H9 (cell line): Measurements from ENCODE around the gene MYH4. TPM values are rescaled to one million over a fixed set of nuclear protein-coding genes. Genes with fewer than 3 reads are reported as not detected.

Experiments
- DNase-seq: peaks from one replicate; pipeline ENCODE4 v3.0.0-alpha.2; 2017
- H2AFZ ChIP-seq: one replicate; pipeline ENCODE4 v1.6.1; 2013; ENCODE audit warnings: mild to moderate bottlenecking, low read length, control low read depth, moderate library complexity
- H2AK5ac ChIP-seq: 2 replicates; pipeline ENCODE4 v1.6.1; 2013; ENCODE audit warnings: low read length, control low read depth, mixed read lengths; ENCODE audit not compliant: insufficient read length
- H2BK120ac ChIP-seq: one replicate; pipeline ENCODE4 v1.6.1; 2013; ENCODE audit warnings: low read depth, mild to moderate bottlenecking, low read length, control low read depth, inconsistent platforms; ENCODE audit not compliant: poor library complexity, severe bottlenecking
- H2BK12ac ChIP-seq: 2 replicates; pipeline ENCODE4 v1.6.1; 2013; ENCODE audit warnings: low read length, control low read depth, mixed read lengths, low read depth; ENCODE audit not compliant: insufficient read length
- H2BK15ac ChIP-seq: 2 replicates; pipeline ENCODE4 v1.6.1; 2013; ENCODE audit warnings: low read depth, low read length, control low read depth
- H2BK20ac ChIP-seq: one replicate; pipeline ENCODE4 v1.6.1; 2013; ENCODE audit warnings: low read depth, mild to moderate bottlenecking, low read length, control low read depth, inconsistent platforms; ENCODE audit not compliant: poor library complexity, severe bottlenecking
- H2BK5ac ChIP-seq: 2 replicates; pipeline ENCODE4 v1.6.1; 2013; ENCODE audit warnings: low read length, control low read depth, mixed read lengths; ENCODE audit not compliant: insufficient read length
- H3K14ac ChIP-seq: 2 replicates; pipeline ENCODE4 v1.6.1; 2013; ENCODE audit warnings: low read length, control low read depth; ENCODE audit not compliant: insufficient read depth
- H3K18ac ChIP-seq: 2 replicates; pipeline ENCODE4 v1.6.1; 2013; ENCODE audit warnings: low read depth, mild to moderate bottlenecking, mixed read lengths, low read length, control low read depth; ENCODE audit not compliant: insufficient read length
- H3K23ac ChIP-seq: 2 replicates; pipeline ENCODE4 v1.6.1; 2013; ENCODE audit warnings: low read length, control low read depth, mixed read lengths, low read depth; ENCODE audit not compliant: insufficient read length
- H3K23me2 ChIP-seq: 2 replicates; pipeline ENCODE4 v1.6.1; 2013; ENCODE audit warnings: low read depth, mild to moderate bottlenecking, mixed read lengths, low read length, control low read depth; ENCODE audit not compliant: insufficient read length, poor library complexity, severe bottlenecking
- H3K27ac ChIP-seq: 2 replicates; pipeline ENCODE4 v1.5.1; 2013; ENCODE audit warnings: low read length, control low read depth, mixed read lengths, low read depth; ENCODE audit not compliant: insufficient read length
- H3K27me3 ChIP-seq: 2 replicates; pipeline ENCODE4 v1.6.1; 2013; ENCODE audit warnings: low read length, control low read depth, inconsistent platforms; ENCODE audit not compliant: insufficient read depth
- H3K4ac ChIP-seq: 2 replicates; pipeline ENCODE4 v1.6.1; 2013; ENCODE audit warnings: low read depth, mild to moderate bottlenecking, control low read depth, inconsistent platforms, low read length, moderate library complexity
- H3K4me1 ChIP-seq: 2 replicates; pipeline ENCODE4 v1.6.1; 2013; ENCODE audit warnings: low read length, control low read depth, inconsistent platforms; ENCODE audit not compliant: insufficient read depth
- H3K4me2 ChIP-seq: 2 replicates; pipeline ENCODE4 v1.6.1; 2013; ENCODE audit warnings: low read length, control low read depth, mixed read lengths; ENCODE audit not compliant: insufficient read length, insufficient read depth
- H3K56ac ChIP-seq: 2 replicates; pipeline ENCODE4 v1.6.1; 2013; ENCODE audit warnings: low read depth, mild to moderate bottlenecking, mixed read lengths, low read length, control low read depth; ENCODE audit not compliant: insufficient read length
- H3K79me1 ChIP-seq: 2 replicates; pipeline ENCODE4 v1.6.1; 2013; ENCODE audit warnings: low read depth, mild to moderate bottlenecking, moderate library complexity, low read length, control low read depth, inconsistent platforms; ENCODE audit not compliant: insufficient read depth, poor library complexity, severe bottlenecking
- H3K79me2 ChIP-seq: 2 replicates; pipeline ENCODE4 v1.6.1; 2013; ENCODE audit warnings: low read length, control low read depth, inconsistent platforms; ENCODE audit not compliant: insufficient read depth
- H3K9ac ChIP-seq: 2 replicates; pipeline ENCODE4 v1.6.1; 2013; ENCODE audit warnings: low read length, control low read depth, mixed read lengths; ENCODE audit not compliant: insufficient read length; ENCODE audit errors: extremely low read depth
- H3K9me3 ChIP-seq: one replicate; pipeline ENCODE4 v1.6.1; 2013; ENCODE audit warnings: low read depth, low read length, inconsistent platforms; ENCODE audit not compliant: control insufficient read depth
- H3T11ph ChIP-seq: one replicate; pipeline ENCODE4 v1.6.1; 2013; ENCODE audit warnings: mild to moderate bottlenecking, low read length, control low read depth, inconsistent platforms
- H4K20me1 ChIP-seq: one replicate; pipeline ENCODE4 v1.6.1; 2013; ENCODE audit not compliant: control insufficient read depth, insufficient read length, insufficient read depth
- H4K5ac ChIP-seq: 2 replicates; pipeline ENCODE4 v1.6.1; 2013; ENCODE audit warnings: low read depth, mild to moderate bottlenecking, mixed read lengths, low read length, control low read depth; ENCODE audit not compliant: insufficient read length
- H4K8ac ChIP-seq: replicated peaks from 2 replicates; pipeline ENCODE4 v1.6.1; 2013; ENCODE audit warnings: low read length, control low read depth, mixed read lengths, low read depth; ENCODE audit not compliant: insufficient read length
- H4K91ac ChIP-seq: 2 replicates; pipeline ENCODE4 v1.6.1; 2013; ENCODE audit warnings: low read depth, mild to moderate bottlenecking, moderate library complexity, mixed read lengths, low read length, control low read depth; ENCODE audit not compliant: insufficient read length
- H3K27ac Mint-ChIP-seq, 3 experiments: 2 replicates in 2 of 3; 3 replicates in 1 of 3; pipeline ENCODE4 v1.8.0; 2020 to 2021; ENCODE audit warnings: mixed read lengths in 3 of 3, mild to moderate bottlenecking in 1 of 3, moderate library complexity in 1 of 3
- H3K27me3 Mint-ChIP-seq: 2 replicates; pipeline ENCODE4 v1.8.0; 2021; ENCODE audit warnings: low read depth, mild to moderate bottlenecking, moderate library complexity, mixed read lengths
- H3K36me3 Mint-ChIP-seq, 3 experiments: 2 replicates in 2 of 3; 3 replicates in 1 of 3; pipeline ENCODE4 v1.8.0; 2020 to 2021; ENCODE audit warnings: low read depth in 3 of 3, mixed read lengths in 3 of 3; ENCODE audit not compliant: insufficient read depth in 1 of 3
- H3K4me1 Mint-ChIP-seq, 2 experiments: 2 replicates each; pipeline ENCODE4 v1.8.0; 2020; ENCODE audit warnings: mixed read lengths in 2 of 2
- H3K4me3 Mint-ChIP-seq, 2 experiments: 2 replicates in 1 of 2; 3 replicates in 1 of 2; pipeline ENCODE4 v1.8.0; 2020 to 2021; ENCODE audit warnings: mild to moderate bottlenecking in 2 of 2, mixed read lengths in 2 of 2, moderate library complexity in 1 of 2
- H3K9me3 Mint-ChIP-seq, 2 experiments: 2 replicates in 1 of 2; 3 replicates in 1 of 2; pipeline ENCODE4 v1.8.0; 2020; ENCODE audit warnings: mild to moderate bottlenecking in 2 of 2, mixed read lengths in 2 of 2, moderate library complexity in 1 of 2
- WGBS: extraction: QIAGEN DNeasy Blood & Tissue Kit; methylation state at CpG from one replicate; pipeline ENCODE4 v1.1.7; 2013; ENCODE audit warnings: missing lambda C conversion rate, low lambda C conversion rate, mixed read lengths; ENCODE audit not compliant: insufficient read length; ENCODE audit errors: extremely low coverage; 5-methylcytosine and 5-hydroxymethylcytosine counted together
- total RNA-seq: library from RNA; stranded (reverse); gene quantifications from 2 replicates; pipeline ENCODE4 v1.2.1, GENCODE V29; 2021
- TF ChIP-seq, protein P1 (sequence below): fragments of 200-600 bp; sonication (generic); conservative IDR thresholded peaks from 3 replicates; pipeline ENCODE4 v1.8.0; 2021; ENCODE audit warnings: antibody characterized with exemption, mild to moderate bottlenecking

The MYH4 gene
- total RNA-seq, 1 experiment from 2014 or later, result not detected

DNA sequence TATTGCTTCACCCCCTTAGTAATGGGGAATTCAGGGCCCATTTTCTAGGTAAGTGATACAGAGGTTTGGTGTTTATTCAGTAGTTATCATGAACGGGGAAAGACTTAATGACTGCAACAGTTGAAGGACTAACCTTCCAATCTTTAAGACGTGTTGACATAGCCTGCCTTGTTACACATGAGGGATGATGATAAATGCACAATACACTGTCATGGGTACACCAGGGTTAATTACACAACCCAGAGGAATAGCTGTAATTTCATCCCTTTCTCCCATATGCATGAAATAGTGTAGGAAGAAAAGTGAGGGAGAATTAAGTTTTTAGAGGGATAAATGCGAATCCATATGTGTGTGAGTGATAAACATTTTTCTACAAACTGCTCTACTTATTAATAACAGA lies 10.7 kb downstream of the MYH4 start:
- no peaks in the 10 kb centered on the region for H4K20me1 ChIP-seq
- no peak overlapping the region for H2BK5ac ChIP-seq
- H3K18ac ChIP-seq, result no peak overlapping the region
- H4K8ac ChIP-seq, result no peak overlapping the region
- no peak overlapping the region for H2BK120ac ChIP-seq
- no peaks in the 10 kb centered on the region for H3K27me3 ChIP-seq
- Mint-ChIP-seq H3K27me3 (no peaks in the 10 kb centered on the region), H3K4me3 (no peak overlapping the region), H3K4me1 (peaks cover 3 to 5% of the 10 kb centered on the region in 2 experiments), H3K9me3 (no peaks in the 10 kb centered on the region), H3K36me3 (no peaks in the 10 kb centered on the region), H3K27ac (no peak overlapping the region)
- no peak for DNase-seq
- no peaks in the 10 kb centered on the region for H3K79me1 ChIP-seq
- no CpG with 5 or more reads among the region's 3 CpGs for WGBS
- H3T11ph ChIP-seq, result no peak overlapping the region
- no peak overlapping the region for H3K23ac ChIP-seq
- no peak overlapping the region for H2AFZ ChIP-seq
- H3K4ac ChIP-seq, result no peak overlapping the region
- H3K27ac ChIP-seq, result no peak overlapping the region
- no peaks in the 10 kb centered on the region for H3K79me2 ChIP-seq
- H4K5ac ChIP-seq, result no peak overlapping the region
- H3K23me2 ChIP-seq, result no peaks in the 10 kb centered on the region
- no peak overlapping the region for H2BK12ac ChIP-seq
- H3K14ac ChIP-seq, result no peak overlapping the region
- H4K91ac ChIP-seq, result no peak overlapping the region
- H2AK5ac ChIP-seq, result no peak overlapping the region
- H3K9me3 ChIP-seq, result no peaks in the 10 kb centered on the region
- H3K9ac ChIP-seq, result no peak overlapping the region
- H3K56ac ChIP-seq, result no peak overlapping the region
- H2BK20ac ChIP-seq, result no peak overlapping the region
- TF ChIP-seq, protein P1, sequence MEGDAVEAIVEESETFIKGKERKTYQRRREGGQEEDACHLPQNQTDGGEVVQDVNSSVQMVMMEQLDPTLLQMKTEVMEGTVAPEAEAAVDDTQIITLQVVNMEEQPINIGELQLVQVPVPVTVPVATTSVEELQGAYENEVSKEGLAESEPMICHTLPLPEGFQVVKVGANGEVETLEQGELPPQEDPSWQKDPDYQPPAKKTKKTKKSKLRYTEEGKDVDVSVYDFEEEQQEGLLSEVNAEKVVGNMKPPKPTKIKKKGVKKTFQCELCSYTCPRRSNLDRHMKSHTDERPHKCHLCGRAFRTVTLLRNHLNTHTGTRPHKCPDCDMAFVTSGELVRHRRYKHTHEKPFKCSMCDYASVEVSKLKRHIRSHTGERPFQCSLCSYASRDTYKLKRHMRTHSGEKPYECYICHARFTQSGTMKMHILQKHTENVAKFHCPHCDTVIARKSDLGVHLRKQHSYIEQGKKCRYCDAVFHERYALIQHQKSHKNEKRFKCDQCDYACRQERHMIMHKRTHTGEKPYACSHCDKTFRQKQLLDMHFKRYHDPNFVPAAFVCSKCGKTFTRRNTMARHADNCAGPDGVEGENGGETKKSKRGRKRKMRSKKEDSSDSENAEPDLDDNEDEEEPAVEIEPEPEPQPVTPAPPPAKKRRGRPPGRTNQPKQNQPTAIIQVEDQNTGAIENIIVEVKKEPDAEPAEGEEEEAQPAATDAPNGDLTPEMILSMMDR, result no peak
- no peak overlapping the region for H3K4me2 ChIP-seq
- no peak overlapping the region for H2BK15ac ChIP-seq
- H3K4me1 ChIP-seq, result no peaks in the 10 kb centered on the region
